IMR-90 (cell line): ENCODE data around the gene PRKN. TPM values are rescaled to one million over a fixed set of nuclear protein-coding genes. Genes with fewer than 3 reads are reported as not detected.

Experiments used
- ATAC-seq: fragments of 200-7000 bp; cut with Tn5 transposase; 2 replicates; pipeline ENCODE4 v1.9.1; 2020; ENCODE audit warnings: low read depth, mild to moderate bottlenecking, moderate library complexity
- BruUV-seq: library from RNA; stranded (reverse); fragments of 400-500 nt; replicated peaks from 2 replicates; lab custom pipeline; 2021; lab: Mats Ljungman, UMichigan
- CTCF ChIA-PET: fragments of 300-600 bp; formaldehyde crosslinking; extraction: SDS; loops from one replicate; lab custom pipeline; 2021; ENCODE audit warnings: antibody characterized with exemption; lab: Yijun Ruan, JAX
- POLR2A ChIA-PET: fragments of 300-600 bp; sonication (Branson Sonifier 250); formaldehyde crosslinking; loops from one replicate; lab custom pipeline; 2022; ENCODE audit warnings: antibody characterized with exemption; ENCODE audit not compliant: unreplicated experiment; lab: Charles Lee
- DNase-seq: peaks from one replicate; pipeline ENCODE4 v3.0.0; 2013
- H2AFZ ChIP-seq: replicated peaks from 2 replicates; pipeline ENCODE3; 2013; ENCODE audit warnings: low read length, mild to moderate bottlenecking; ENCODE audit not compliant: poor library complexity
- H2AK5ac ChIP-seq: 2 replicates; pipeline ENCODE4 v1.6.1; 2013; ENCODE audit warnings: low read depth, low read length, inconsistent platforms
- H2AK9ac ChIP-seq: replicated peaks from 2 replicates; pipeline ENCODE3; 2013; ENCODE audit warnings: mild to moderate bottlenecking, low read depth, low read length, moderate library complexity; ENCODE audit not compliant: poor library complexity
- H2BK120ac ChIP-seq: 2 replicates; pipeline ENCODE4 v1.6.1; 2013; ENCODE audit warnings: low read depth, low read length, inconsistent platforms
- H2BK15ac ChIP-seq: 3 replicates; pipeline ENCODE4 v1.6.1; 2013; ENCODE audit warnings: low read depth, low read length, inconsistent platforms
- H2BK20ac ChIP-seq: 2 replicates; pipeline ENCODE4 v1.6.1; 2013; ENCODE audit warnings: low read depth, mild to moderate bottlenecking, inconsistent platforms, low read length, moderate library complexity
- H2BK5ac ChIP-seq: 2 replicates; pipeline ENCODE4 v1.6.1; 2013; ENCODE audit warnings: mild to moderate bottlenecking, low read depth, low read length, inconsistent platforms; ENCODE audit not compliant: poor library complexity, severe bottlenecking
- H3K14ac ChIP-seq: replicated peaks from 2 replicates; pipeline ENCODE4 v1.6.1; 2013; ENCODE audit warnings: low read depth, low read length, inconsistent platforms
- H3K18ac ChIP-seq: 2 replicates; pipeline ENCODE4 v1.6.1; 2013; ENCODE audit warnings: low read depth, low read length, control low read depth
- H3K23ac ChIP-seq: 2 replicates; pipeline ENCODE4 v1.6.1; 2013; ENCODE audit warnings: low read depth, low read length, inconsistent platforms
- H3K27ac ChIP-seq: 2 replicates; pipeline ENCODE4 v1.5.1; 2013; ENCODE audit warnings: mild to moderate bottlenecking, control low read depth, low read length; ENCODE audit not compliant: insufficient read depth
- H3K27me3 ChIP-seq: 2 replicates; pipeline ENCODE4 v1.6.1; 2013; ENCODE audit warnings: low read length; ENCODE audit not compliant: control insufficient read depth, insufficient read depth
- H3K36me3 ChIP-seq: 2 replicates; pipeline ENCODE4 v1.6.1; 2013; ENCODE audit warnings: low read length, mixed read lengths; ENCODE audit not compliant: control insufficient read depth, insufficient read depth
- H3K4ac ChIP-seq: 2 replicates; pipeline ENCODE4 v1.6.1; 2013; ENCODE audit warnings: low read depth, low read length, inconsistent platforms
- H3K4me1 ChIP-seq: 2 replicates; pipeline ENCODE4 v1.6.1; 2013; ENCODE audit warnings: low read length, mixed read lengths; ENCODE audit not compliant: control insufficient read depth, insufficient read depth
- H3K4me2 ChIP-seq: 2 replicates; pipeline ENCODE4 v1.6.1; 2013; ENCODE audit warnings: low read depth, mild to moderate bottlenecking, control low read depth, low read length, moderate library complexity
- H3K4me3 ChIP-seq: 2 replicates; pipeline ENCODE4 v1.5.1; 2013; ENCODE audit warnings: low read depth, mild to moderate bottlenecking, control low read depth, low read length, moderate library complexity; ENCODE audit not compliant: insufficient read depth
- H3K56ac ChIP-seq: 2 replicates; pipeline ENCODE4 v1.6.1; 2013; ENCODE audit warnings: low read length, inconsistent platforms; ENCODE audit not compliant: insufficient read depth; ENCODE audit errors: extremely low read depth
- H3K79me1 ChIP-seq, 2 experiments: 2 replicates each; pipeline ENCODE4 v1.6.1; 2013; ENCODE audit warnings: low read length in 2 of 2, inconsistent platforms in 1 of 2, low read depth in 1 of 2
- H3K9ac ChIP-seq: 2 replicates; pipeline ENCODE4 v1.6.1; 2013; ENCODE audit warnings: low read depth, low read length, control low read depth
- H3K9me1 ChIP-seq: 2 replicates; pipeline ENCODE4 v1.6.1; 2013; ENCODE audit warnings: low read length, inconsistent platforms; ENCODE audit not compliant: insufficient read depth
- H3K9me3 ChIP-seq: 2 replicates; pipeline ENCODE4 v1.6.1; 2013; ENCODE audit warnings: low read length; ENCODE audit not compliant: control insufficient read depth, insufficient read depth
- H4K20me1 ChIP-seq: 2 replicates; pipeline ENCODE4 v1.6.1; 2013; ENCODE audit warnings: low read length, inconsistent platforms; ENCODE audit not compliant: insufficient read depth
- H4K5ac ChIP-seq: 2 replicates; pipeline ENCODE4 v1.6.1; 2013; ENCODE audit warnings: mild to moderate bottlenecking, low read depth, low read length, control low read depth
- H4K8ac ChIP-seq, 2 experiments: 2 replicates each; pipeline ENCODE4 v1.6.1; 2013; ENCODE audit warnings: low read depth in 2 of 2, low read length in 2 of 2, control low read depth in 1 of 2, inconsistent platforms in 1 of 2
- H4K91ac ChIP-seq: 2 replicates; pipeline ENCODE4 v1.6.1; 2013; ENCODE audit warnings: low read depth, low read length, inconsistent platforms; ENCODE audit not compliant: insufficient read depth
- BHLHE40 ChIP-seq: fragments of 150-350 bp; IDR thresholded peaks from 2 replicates; pipeline ENCODE4 v1.6.1; 2016; ENCODE audit warnings: mild to moderate bottlenecking, low read depth, low read length
- CEBPB ChIP-seq: IDR thresholded peaks from 2 replicates; pipeline ENCODE4 v1.6.1; 2012; ENCODE audit warnings: low read depth, low read length, improper control_type of control experiment
- CHD1 ChIP-seq: IDR thresholded peaks from 2 replicates; pipeline ENCODE4 v1.6.1; 2012; ENCODE audit warnings: low read depth, low read length, improper control_type of control experiment
- ELK1 ChIP-seq: fragments of 150-350 bp; IDR thresholded peaks from 2 replicates; pipeline ENCODE4 v1.6.1; 2016; ENCODE audit warnings: low read depth, mild to moderate bottlenecking, low read length, moderate library complexity, borderline replicate concordance
- FOS ChIP-seq: fragments of 150-350 bp; IDR thresholded peaks from 2 replicates; pipeline ENCODE4 v1.6.1; 2016; ENCODE audit warnings: low read depth, low read length
- MAFK ChIP-seq: IDR thresholded peaks from 2 replicates; pipeline ENCODE4 v1.6.1; 2012; ENCODE audit warnings: low read depth, low read length, improper control_type of control experiment
- MAZ ChIP-seq: IDR thresholded peaks from 2 replicates; pipeline ENCODE4 v1.6.1; 2012; ENCODE audit warnings: low read depth, mild to moderate bottlenecking, low read length, improper control_type of control experiment, moderate library complexity, borderline replicate concordance
- MXI1 ChIP-seq: IDR thresholded peaks from 2 replicates; pipeline ENCODE4 v1.6.1; 2012; ENCODE audit warnings: low read depth, mild to moderate bottlenecking, low read length, moderate library complexity, borderline replicate concordance
- NFE2L2 ChIP-seq: fragments of 150-350 bp; IDR thresholded peaks from 2 replicates; pipeline ENCODE4 v1.6.1; 2016; ENCODE audit warnings: low read depth, mild to moderate bottlenecking, low read length
- POLR2A ChIP-seq: IDR thresholded peaks from 2 replicates; pipeline ENCODE4 v1.6.1; 2012; ENCODE audit warnings: mild to moderate bottlenecking, low read depth, low read length
- RCOR1 ChIP-seq: IDR thresholded peaks from 2 replicates; pipeline ENCODE4 v1.6.1; 2012; ENCODE audit warnings: mild to moderate bottlenecking, low read length, improper control_type of control experiment; ENCODE audit not compliant: insufficient replicate concordance
- RFX5 ChIP-seq: IDR thresholded peaks from 2 replicates; pipeline ENCODE4 v1.8.0; 2012; ENCODE audit warnings: low read depth, mild to moderate bottlenecking, low read length, moderate library complexity
- WGBS, 2 experiments: methylation state at CpG; one replicate each; pipeline versions ENCODE4 v1.1.5 to v1.1.7; 2013; ENCODE audit warnings: missing lambda C conversion rate in 2 of 2; ENCODE audit not compliant: insufficient read length in 1 of 2; ENCODE audit errors: extremely low coverage in 2 of 2; 5-methylcytosine and 5-hydroxymethylcytosine counted together
- dilution Hi-C: fragments of 300-500 bp; cut with HindIII; formaldehyde crosslinking; loops from one replicate; pipeline ENCODE4 v1.14.3; 2018; ENCODE audit warnings: low sequenced_read_pairs; ENCODE audit not compliant: unreplicated experiment
- in situ Hi-C: fragments of 300-500 bp; cut with MboI; formaldehyde crosslinking; loops from 3 replicates; pipeline ENCODE4 v1.14.3; 2019; ENCODE audit warnings: low sequenced_read_pairs, inconsistent platforms, mixed read lengths
- intact Hi-C: fragments of 100-400 bp; cut with micrococcal nuclease; formaldehyde crosslinking; loops from 2 replicates; pipeline ENCODE4 v1.10.0; 2022
- polyA plus RNA-seq, 3 experiments: library from polyadenylated mRNA; depleted of rRNA; stranded (reverse); fragments of >200 nt; gene quantifications; 2 replicates each; pipeline ENCODE4 v1.2.3, GENCODE V29; 2012; ENCODE audit warnings: low replicate concordance in 1 of 3
- total RNA-seq: library from RNA; depleted of rRNA; stranded (reverse); fragments of >200 nt; gene quantifications from 2 replicates; pipeline ENCODE4 v1.2.3, GENCODE V29; 2012
- TF ChIP-seq, protein P1 (sequence below): conservative IDR thresholded peaks from 2 replicates; pipeline ENCODE4 v1.5.1; 2012; ENCODE audit warnings: mild to moderate bottlenecking, low read depth, low read length, improper control_type of control experiment

The PRKN gene
- total and polyA plus RNA-seq, 2 of the 4 experiments (the other 2 are of a cell fraction): 0.15 to 0.18 TPM

GRCh38 chr6:162017536-162017935 is 710.0 kb downstream of the PRKN start:
- H3K9ac ChIP-seq: no peak overlapping the region
- H3K9me1 ChIP-seq: no peaks in the 10 kb centered on the region
- dilution Hi-C loops: no loop called here
- intact Hi-C loops: no loop called here
- no peak overlapping the region for H3K56ac ChIP-seq
- no peak overlapping the region for H4K8ac ChIP-seq
- BruUV-seq: no TSS peak
- H3K4ac ChIP-seq: no peak overlapping the region
- ATAC-seq (no peak), DNase-seq (no peak)
- no peak overlapping the region for H2AK9ac ChIP-seq
- no peak overlapping the region for H2AFZ ChIP-seq
- H4K91ac ChIP-seq: no peak overlapping the region
- ChIA-PET CTCF (no interaction called here), POLR2A (interaction anchor here (0.6 kb wide), 1 partner anchor 248 kb away, joined by 3 read pairs; no protein-coding TSS in a partner anchor)
- no peak overlapping the region for H3K4me3 ChIP-seq
- no peak overlapping the region for H3K18ac ChIP-seq
- in situ Hi-C loops: no loop called here
- H4K20me1 ChIP-seq: no peaks in the 10 kb centered on the region
- H2BK15ac ChIP-seq: no peak overlapping the region
- peaks cover 13% of the 10 kb centered on the region for H3K9me3 ChIP-seq
- H3K36me3 ChIP-seq: no peaks in the 10 kb centered on the region
- no peak overlapping the region for H4K5ac ChIP-seq
- H2AK5ac ChIP-seq: no peak overlapping the region
- WGBS, 2 experiments: no CpG with 5 or more reads among the region's 5 CpGs
- no peaks in the 10 kb centered on the region for H3K79me1 ChIP-seq
- H3K14ac ChIP-seq: no peak overlapping the region
- H3K27me3 ChIP-seq: no peaks in the 10 kb centered on the region
- no peak overlapping the region for H3K27ac ChIP-seq
- no peak overlapping the region for H2BK120ac ChIP-seq
- H2BK5ac ChIP-seq: no peak overlapping the region
- no peak for TF ChIP-seq FOS
- TF ChIP-seq MAZ: no peak
- no peak for TF ChIP-seq MAFK
- TF ChIP-seq POLR2A: no peak
- TF ChIP-seq RFX5: no peak
- TF ChIP-seq CEBPB: no peak
- TF ChIP-seq CHD1: no peak
- no peak for TF ChIP-seq ELK1
- TF ChIP-seq BHLHE40: no peak
- TF ChIP-seq MXI1: no peak
- TF ChIP-seq RCOR1: no peak
- TF ChIP-seq, protein P1, sequence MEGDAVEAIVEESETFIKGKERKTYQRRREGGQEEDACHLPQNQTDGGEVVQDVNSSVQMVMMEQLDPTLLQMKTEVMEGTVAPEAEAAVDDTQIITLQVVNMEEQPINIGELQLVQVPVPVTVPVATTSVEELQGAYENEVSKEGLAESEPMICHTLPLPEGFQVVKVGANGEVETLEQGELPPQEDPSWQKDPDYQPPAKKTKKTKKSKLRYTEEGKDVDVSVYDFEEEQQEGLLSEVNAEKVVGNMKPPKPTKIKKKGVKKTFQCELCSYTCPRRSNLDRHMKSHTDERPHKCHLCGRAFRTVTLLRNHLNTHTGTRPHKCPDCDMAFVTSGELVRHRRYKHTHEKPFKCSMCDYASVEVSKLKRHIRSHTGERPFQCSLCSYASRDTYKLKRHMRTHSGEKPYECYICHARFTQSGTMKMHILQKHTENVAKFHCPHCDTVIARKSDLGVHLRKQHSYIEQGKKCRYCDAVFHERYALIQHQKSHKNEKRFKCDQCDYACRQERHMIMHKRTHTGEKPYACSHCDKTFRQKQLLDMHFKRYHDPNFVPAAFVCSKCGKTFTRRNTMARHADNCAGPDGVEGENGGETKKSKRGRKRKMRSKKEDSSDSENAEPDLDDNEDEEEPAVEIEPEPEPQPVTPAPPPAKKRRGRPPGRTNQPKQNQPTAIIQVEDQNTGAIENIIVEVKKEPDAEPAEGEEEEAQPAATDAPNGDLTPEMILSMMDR: no peak
- TF ChIP-seq NFE2L2: no peak
- H3K4me1 ChIP-seq: no peaks in the 10 kb centered on the region
- no peak overlapping the region for H3K23ac ChIP-seq
- no peak overlapping the region for H2BK20ac ChIP-seq
- H3K4me2 ChIP-seq: no peak overlapping the region
